ENCODE results near the gene COPS6.

Gene COPS6

GRCh38 chr7:100091411-100092181 is 2.8 kb downstream of the COPS6 start:
- TF ChIP-seq CTCF (IDR thresholded peaks at IDR 0.05), result no peak
- H3K9me3 ChIP-seq, result no peaks in the 10 kb centered on the region
- no peaks in the 10 kb centered on the region for H3K27me3 ChIP-seq
- no peak overlapping the region for H3K27ac ChIP-seq
- H3K4me1 ChIP-seq (ENCODE audit: control insufficient read depth in 1 of 2, insufficient read depth in 1 of 2, low read depth in 1 of 2, low read length in 1 of 2), result peaks cover 16 to 18% of the 10 kb centered on the region in 2 experiments
- peaks cover 61% of the 10 kb centered on the region for H3K36me3 ChIP-seq
- no peak overlapping the region for H3K4me3 ChIP-seq (ENCODE audit: low read depth in 1 of 2, low read length in 1 of 2)

GRCh38 chr7:100093054-100093453 is 4.3 kb downstream of the COPS6 start:
- Histone ChIP-seq H3K4me3 (ENCODE audit: low read depth in 1 of 2, low read length in 1 of 2) (no peak overlapping the region), H3K27ac (peak overlapping the region; percentile 2), H3K9me3 (no peaks in the 10 kb centered on the region), H3K4me1 (ENCODE audit: control insufficient read depth in 1 of 2, insufficient read depth in 1 of 2, low read depth in 1 of 2, low read length in 1 of 2) (peaks cover 12 to 15% of the 10 kb centered on the region in 2 experiments), H3K27me3 (no peaks in the 10 kb centered on the region), H3K36me3 (peaks cover 75% of the 10 kb centered on the region)
- no peak for TF ChIP-seq CTCF (IDR thresholded peaks at IDR 0.05)

- peaks cover 8 to 11% of the 10 kb centered on the region in 2 experiments for H3K4me1 ChIP-seq (ENCODE audit: control insufficient read depth in 1 of 2, insufficient read depth in 1 of 2, low read depth in 1 of 2, low read length in 1 of 2)
Observed at GRCh38 chr7:100093498-100093897, 4.7 kb downstream of the COPS6 start.

GRCh38 chr7:100093925-100094486 is 5.2 kb downstream of the COPS6 start:
- Histone ChIP-seq H3K27me3 (no peaks in the 10 kb centered on the region), H3K4me3 (ENCODE audit: low read depth in 1 of 2, low read length in 1 of 2) (no peak overlapping the region), H3K9me3 (no peaks in the 10 kb centered on the region), H3K27ac (peak overlapping the region; percentile 13), H3K4me1 (ENCODE audit: control insufficient read depth in 1 of 2, insufficient read depth in 1 of 2, low read depth in 1 of 2, low read length in 1 of 2) (peaks cover 6 to 9% of the 10 kb centered on the region in 2 experiments), H3K36me3 (peaks cover 79% of the 10 kb centered on the region)
- no peak for TF ChIP-seq CTCF (IDR thresholded peaks at IDR 0.05)

More at GRCh38 chr7:100093498-100093897, 4.7 kb downstream of the COPS6 start:
- no peaks in the 10 kb centered on the region for H3K9me3 ChIP-seq
- peaks cover 79% of the 10 kb centered on the region for H3K36me3 ChIP-seq
- no peaks in the 10 kb centered on the region for H3K27me3 ChIP-seq
- peak overlapping the region; percentile 13 for H3K27ac ChIP-seq
- H3K4me3 ChIP-seq (ENCODE audit: low read depth in 1 of 2, low read length in 1 of 2), result no peak overlapping the region
- no peak for TF ChIP-seq CTCF (IDR thresholded peaks at IDR 0.05)

GRCh38 chr7:100095289-100095688 is 6.5 kb downstream of the COPS6 start:
- no peak for TF ChIP-seq CTCF (IDR thresholded peaks at IDR 0.05)
- Histone ChIP-seq H3K4me3 (ENCODE audit: low read depth in 1 of 2, low read length in 1 of 2) (no peak overlapping the region), H3K27ac (no peak overlapping the region), H3K36me3 (peaks cover 79% of the 10 kb centered on the region), H3K27me3 (no peaks in the 10 kb centered on the region), H3K9me3 (no peaks in the 10 kb centered on the region), H3K4me1 (ENCODE audit: control insufficient read depth in 1 of 2, insufficient read depth in 1 of 2, low read depth in 1 of 2, low read length in 1 of 2) (peaks cover 6 to 10% of the 10 kb centered on the region in 2 experiments)

Data from neutrophil (primary cell).